ENCODE data around the gene TOGARAM2. TPM values are rescaled to one million over a fixed set of nuclear protein-coding genes. Genes with fewer than 3 reads are reported as not detected.

Gene TOGARAM2
- total RNA-seq, 1 donor: 0.72 TPM

DNA sequence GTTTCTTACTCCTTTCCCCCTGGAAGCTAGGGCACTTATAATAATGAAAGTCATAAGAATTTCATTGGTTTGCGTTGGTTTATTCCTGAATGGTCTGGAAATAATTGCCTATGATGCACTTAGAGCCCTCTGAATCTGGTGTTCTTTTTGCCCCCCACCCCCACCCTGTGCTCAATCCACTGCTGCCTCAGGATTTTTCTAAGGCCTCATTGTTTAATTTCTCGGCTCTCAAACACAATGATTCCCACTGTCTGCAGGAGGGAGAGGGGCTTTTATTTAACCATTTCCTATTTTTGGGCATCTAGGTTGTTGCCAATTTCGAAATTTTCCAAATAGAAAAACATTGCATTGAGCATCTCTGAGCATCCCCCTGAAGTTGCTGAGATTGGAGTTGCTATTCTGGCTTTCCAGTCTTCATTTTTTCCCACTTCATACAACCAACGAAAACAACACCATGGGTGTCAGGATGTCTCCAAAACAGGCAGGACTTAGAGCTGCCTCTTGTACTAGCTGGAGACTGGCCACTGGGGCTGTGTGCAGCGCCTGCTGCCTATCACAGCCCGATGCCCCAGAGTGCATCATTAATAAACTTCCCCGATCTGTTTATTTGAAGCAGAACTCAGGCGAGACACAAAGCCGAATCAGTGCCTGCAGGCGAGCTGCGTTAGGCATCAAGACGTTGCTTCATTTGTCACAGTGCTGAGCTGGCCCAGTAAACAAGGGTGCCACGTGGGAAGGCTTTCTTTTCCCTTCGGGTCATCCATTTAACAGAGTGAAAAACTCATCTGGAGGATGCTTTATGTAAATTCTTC is 95.0 kb downstream of the TOGARAM2 start:
- H4K20me1 ChIP-seq (ENCODE audit: insufficient read depth, low read length): no peaks in the 10 kb centered on the region
- TF ChIP-seq, protein P1, sequence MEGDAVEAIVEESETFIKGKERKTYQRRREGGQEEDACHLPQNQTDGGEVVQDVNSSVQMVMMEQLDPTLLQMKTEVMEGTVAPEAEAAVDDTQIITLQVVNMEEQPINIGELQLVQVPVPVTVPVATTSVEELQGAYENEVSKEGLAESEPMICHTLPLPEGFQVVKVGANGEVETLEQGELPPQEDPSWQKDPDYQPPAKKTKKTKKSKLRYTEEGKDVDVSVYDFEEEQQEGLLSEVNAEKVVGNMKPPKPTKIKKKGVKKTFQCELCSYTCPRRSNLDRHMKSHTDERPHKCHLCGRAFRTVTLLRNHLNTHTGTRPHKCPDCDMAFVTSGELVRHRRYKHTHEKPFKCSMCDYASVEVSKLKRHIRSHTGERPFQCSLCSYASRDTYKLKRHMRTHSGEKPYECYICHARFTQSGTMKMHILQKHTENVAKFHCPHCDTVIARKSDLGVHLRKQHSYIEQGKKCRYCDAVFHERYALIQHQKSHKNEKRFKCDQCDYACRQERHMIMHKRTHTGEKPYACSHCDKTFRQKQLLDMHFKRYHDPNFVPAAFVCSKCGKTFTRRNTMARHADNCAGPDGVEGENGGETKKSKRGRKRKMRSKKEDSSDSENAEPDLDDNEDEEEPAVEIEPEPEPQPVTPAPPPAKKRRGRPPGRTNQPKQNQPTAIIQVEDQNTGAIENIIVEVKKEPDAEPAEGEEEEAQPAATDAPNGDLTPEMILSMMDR (IDR thresholded peaks at IDR 0.05; ENCODE audit: extremely low read depth, low read depth, low read length): no peak
- no peaks in the 10 kb centered on the region for H3K27me3 ChIP-seq (ENCODE audit: insufficient read depth, low read length)
- peak; percentile 88 for DNase-seq (ENCODE audit: insufficient read length, low spot score, missing footprints)
- peaks cover 10% of the 10 kb centered on the region for H3K9me3 ChIP-seq (ENCODE audit: low read depth, low read length)
- no peaks in the 10 kb centered on the region for H3K79me2 ChIP-seq (ENCODE audit: insufficient read depth, low read length)
- peak overlapping the region; percentile 77 for H2AFZ ChIP-seq (ENCODE audit: low read length)
- peak overlapping the region; percentile 55 for H3K4me2 ChIP-seq (ENCODE audit: insufficient read depth, low read length)
- peak overlapping the region; percentile 48 for H3K4me3 ChIP-seq (ENCODE audit: insufficient read depth, low read length)
- H3K27ac ChIP-seq (ENCODE audit: low read depth, low read length): no peak overlapping the region
- no peaks in the 10 kb centered on the region for H3K36me3 ChIP-seq (ENCODE audit: insufficient read depth, low read length)
- H3K4me1 ChIP-seq (ENCODE audit: insufficient read depth, low read length): no peaks in the 10 kb centered on the region

DNA sequence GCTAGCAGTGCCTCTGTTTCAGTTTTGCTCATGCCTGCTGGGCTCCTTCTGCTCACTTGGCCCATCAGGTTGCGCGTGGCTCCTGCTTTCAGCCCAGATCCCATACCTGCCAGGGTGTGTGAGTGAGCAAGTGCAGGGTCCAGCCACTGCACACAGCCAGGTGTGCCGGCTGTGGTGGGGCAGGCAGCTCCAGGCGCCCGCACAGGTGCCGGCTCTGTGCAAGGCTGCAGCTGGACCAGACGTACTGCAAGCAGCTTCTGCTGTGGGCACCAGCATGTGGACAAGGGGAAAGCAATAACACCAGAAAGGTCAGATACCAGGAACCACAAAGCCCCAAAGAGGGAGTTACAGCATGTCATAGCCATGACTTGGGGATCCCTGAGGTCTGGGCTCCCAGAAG is 98.8 kb downstream of the TOGARAM2 start:
- Histone ChIP-seq H4K20me1 (ENCODE audit: insufficient read depth, low read length) (no peaks in the 10 kb centered on the region), H3K4me1 (ENCODE audit: insufficient read depth, low read length) (no peaks in the 10 kb centered on the region), H3K9me3 (ENCODE audit: low read depth, low read length) (peaks cover 10% of the 10 kb centered on the region), H3K27me3 (ENCODE audit: insufficient read depth, low read length) (no peaks in the 10 kb centered on the region), H3K27ac (ENCODE audit: low read depth, low read length) (no peak overlapping the region), H3K4me3 (ENCODE audit: insufficient read depth, low read length) (no peak overlapping the region), H3K4me2 (ENCODE audit: insufficient read depth, low read length) (no peak overlapping the region), H3K36me3 (ENCODE audit: insufficient read depth, low read length) (no peaks in the 10 kb centered on the region), H2AFZ (ENCODE audit: low read length) (no peak overlapping the region), H3K79me2 (ENCODE audit: insufficient read depth, low read length) (no peaks in the 10 kb centered on the region)
- no peak for DNase-seq (ENCODE audit: insufficient read length, low spot score, missing footprints)
- TF ChIP-seq, protein P1 (IDR thresholded peaks at IDR 0.05; ENCODE audit: extremely low read depth, low read depth, low read length): no peak

DNA sequence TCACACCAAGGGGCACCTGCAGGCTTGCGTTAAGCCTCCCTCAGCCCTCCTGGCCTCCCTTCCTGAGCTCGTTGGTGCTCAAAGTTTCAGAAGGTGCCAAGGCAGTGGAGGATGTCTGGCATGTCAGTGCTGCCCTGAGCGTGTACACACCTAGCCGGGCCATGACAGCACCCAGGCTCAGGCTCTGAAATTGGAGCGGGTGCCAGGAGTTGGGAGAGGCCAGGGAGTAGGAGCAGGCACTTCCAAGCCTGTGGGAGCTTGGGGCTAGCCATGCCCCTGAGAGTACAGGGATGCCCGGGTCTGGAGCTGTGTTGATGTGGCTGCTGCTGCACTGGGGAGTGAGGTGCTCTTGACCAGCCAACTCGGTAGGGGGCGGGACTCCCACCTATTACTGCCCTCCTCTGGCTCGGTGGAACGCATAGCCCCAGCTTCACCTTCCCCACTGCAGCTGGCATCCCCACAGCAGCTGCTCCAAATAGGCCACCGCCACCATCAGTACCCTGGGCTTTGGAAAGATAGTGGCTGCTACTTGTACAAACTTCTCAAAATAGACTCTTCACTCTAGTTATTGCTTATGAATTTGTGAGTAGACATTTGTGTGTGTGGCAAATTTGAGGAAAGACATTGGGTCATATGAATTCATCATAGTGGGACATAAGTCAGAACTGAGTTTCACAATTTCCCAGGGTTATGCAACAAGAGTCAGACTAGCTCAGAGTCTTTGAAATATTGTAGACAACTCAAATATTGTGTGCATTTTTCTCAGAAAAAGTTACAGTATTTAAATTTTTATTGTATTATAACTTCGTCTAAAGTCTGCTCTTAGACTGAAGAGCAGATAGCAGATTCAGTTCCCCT is 100.0 kb downstream of the TOGARAM2 start:
- Histone ChIP-seq H3K27ac (ENCODE audit: low read depth, low read length) (no peak overlapping the region), H3K4me3 (ENCODE audit: insufficient read depth, low read length) (no peak overlapping the region), H3K4me2 (ENCODE audit: insufficient read depth, low read length) (no peak overlapping the region), H3K4me1 (ENCODE audit: insufficient read depth, low read length) (no peaks in the 10 kb centered on the region), H3K27me3 (ENCODE audit: insufficient read depth, low read length) (no peaks in the 10 kb centered on the region), H2AFZ (ENCODE audit: low read length) (no peak overlapping the region), H4K20me1 (ENCODE audit: insufficient read depth, low read length) (no peaks in the 10 kb centered on the region), H3K79me2 (ENCODE audit: insufficient read depth, low read length) (no peaks in the 10 kb centered on the region), H3K36me3 (ENCODE audit: insufficient read depth, low read length) (no peaks in the 10 kb centered on the region), H3K9me3 (ENCODE audit: low read depth, low read length) (peaks cover 10% of the 10 kb centered on the region)
- TF ChIP-seq, protein P1 (IDR thresholded peaks at IDR 0.05; ENCODE audit: extremely low read depth, low read depth, low read length): no peak
- peak; percentile 31 for DNase-seq (ENCODE audit: insufficient read length, low spot score, missing footprints)
